Uterus (tissue), 2 donors: Measurements from ENCODE around the gene ANAPC4.

Experiments used
- POLR2A ChIP-seq, 2 donors: fragments of 450-650 bp; IDR thresholded peaks; one replicate each; pipeline ENCODE4 v1.6.1; 2016; ENCODE audit warnings: antibody characterized with exemption in 2 of 2, mild to moderate bottlenecking in 1 of 2, moderate library complexity in 1 of 2
- TF ChIP-seq, protein P1 (sequence below), 4 experiments: fragments of 200-600 bp in 2 of 4; fragments of 450-650 bp in 2 of 4; sonication (generic) in 2 of 4; IDR thresholded peaks; one replicate each; pipeline ENCODE4 v1.5.1; 2016 to 2019; ENCODE audit warnings: antibody characterized with exemption in 4 of 4, mild to moderate bottlenecking in 2 of 4, moderate library complexity in 1 of 4

DNA sequence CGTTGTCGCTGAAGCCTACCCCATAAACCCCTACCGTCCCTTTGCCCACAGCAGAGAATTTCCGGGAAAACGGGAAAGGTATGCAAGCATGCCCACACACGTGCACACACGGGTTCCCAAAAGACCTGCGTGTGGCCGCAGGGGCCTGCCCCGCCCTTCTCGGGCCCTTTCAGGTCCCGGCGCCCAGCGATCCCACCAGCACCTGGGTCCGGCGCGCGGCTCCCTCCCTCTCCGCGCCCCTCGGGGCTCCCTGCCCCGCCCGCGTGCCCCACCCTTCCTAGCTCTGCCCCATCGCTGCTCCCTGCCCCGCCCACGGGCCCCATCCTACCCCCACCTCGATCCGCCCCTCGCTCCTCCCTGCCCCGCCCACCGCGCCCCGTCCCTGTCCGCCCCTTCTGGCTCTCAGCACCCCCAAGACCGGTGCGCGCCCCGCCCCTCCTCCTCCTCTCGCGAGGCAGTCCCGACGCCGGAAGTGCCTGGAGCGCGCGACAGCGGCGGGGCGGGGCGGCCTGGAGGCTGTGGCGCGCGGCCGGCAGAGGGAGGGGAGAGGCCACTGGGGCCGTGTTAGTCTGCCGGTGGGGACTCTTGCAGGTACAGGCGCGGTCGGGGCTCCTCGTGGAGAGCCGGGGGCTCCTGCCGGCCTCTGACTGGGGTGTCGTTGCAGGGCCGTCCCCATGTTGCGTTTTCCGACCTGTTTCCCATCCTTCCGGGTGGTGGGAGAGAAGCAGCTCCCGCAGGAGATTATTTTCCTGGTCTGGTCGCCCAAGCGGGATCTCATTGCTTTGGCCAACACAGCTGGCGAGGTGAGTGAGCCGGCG lies at the start of gene ANAPC4:
- TF ChIP-seq, protein P1, sequence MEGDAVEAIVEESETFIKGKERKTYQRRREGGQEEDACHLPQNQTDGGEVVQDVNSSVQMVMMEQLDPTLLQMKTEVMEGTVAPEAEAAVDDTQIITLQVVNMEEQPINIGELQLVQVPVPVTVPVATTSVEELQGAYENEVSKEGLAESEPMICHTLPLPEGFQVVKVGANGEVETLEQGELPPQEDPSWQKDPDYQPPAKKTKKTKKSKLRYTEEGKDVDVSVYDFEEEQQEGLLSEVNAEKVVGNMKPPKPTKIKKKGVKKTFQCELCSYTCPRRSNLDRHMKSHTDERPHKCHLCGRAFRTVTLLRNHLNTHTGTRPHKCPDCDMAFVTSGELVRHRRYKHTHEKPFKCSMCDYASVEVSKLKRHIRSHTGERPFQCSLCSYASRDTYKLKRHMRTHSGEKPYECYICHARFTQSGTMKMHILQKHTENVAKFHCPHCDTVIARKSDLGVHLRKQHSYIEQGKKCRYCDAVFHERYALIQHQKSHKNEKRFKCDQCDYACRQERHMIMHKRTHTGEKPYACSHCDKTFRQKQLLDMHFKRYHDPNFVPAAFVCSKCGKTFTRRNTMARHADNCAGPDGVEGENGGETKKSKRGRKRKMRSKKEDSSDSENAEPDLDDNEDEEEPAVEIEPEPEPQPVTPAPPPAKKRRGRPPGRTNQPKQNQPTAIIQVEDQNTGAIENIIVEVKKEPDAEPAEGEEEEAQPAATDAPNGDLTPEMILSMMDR (IDR thresholded peaks at IDR 0.05): peak in 2 of 4 experiments; percentile 20 to 23
- peak in 1 of 2 donors; percentile 62 for TF ChIP-seq POLR2A (IDR thresholded peaks at IDR 0.05)
